Stimulated activated CD4-positive, alpha-beta T cell treated with anti-CD3 and anti-CD28 coated beads, TNF-alpha, amount 100 ng/mL, for 4 hours (primary cell): ENCODE data around the gene SERINC1.

Source experiments
- DNase-seq, 3 experiments: peaks; one replicate each; pipeline ENCODE4 v3.0.0-alpha.2; 2020; ENCODE audit warnings: low read depth in 3 of 3

The SERINC1 gene

DNA sequence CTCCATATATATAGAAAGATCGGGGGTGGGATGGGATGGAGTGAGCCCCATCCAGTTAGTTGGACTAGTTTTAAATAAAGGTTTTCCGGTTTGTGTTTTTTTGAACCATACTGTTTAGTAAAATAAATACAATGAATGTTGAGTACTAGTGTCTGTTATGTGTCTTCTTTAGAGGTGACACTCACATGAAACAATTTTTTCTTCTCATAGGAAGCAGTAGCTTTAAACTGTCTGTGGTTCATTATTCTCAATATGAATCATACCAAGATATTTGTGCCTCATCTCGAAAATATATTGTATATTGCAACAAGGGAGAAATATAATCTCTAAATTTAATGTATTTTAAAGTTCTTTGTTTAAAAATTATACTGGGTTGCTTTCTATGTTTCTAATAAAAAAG, 38.8 kb downstream of the SERINC1 start:
- DNase-seq: no peak

DNA sequence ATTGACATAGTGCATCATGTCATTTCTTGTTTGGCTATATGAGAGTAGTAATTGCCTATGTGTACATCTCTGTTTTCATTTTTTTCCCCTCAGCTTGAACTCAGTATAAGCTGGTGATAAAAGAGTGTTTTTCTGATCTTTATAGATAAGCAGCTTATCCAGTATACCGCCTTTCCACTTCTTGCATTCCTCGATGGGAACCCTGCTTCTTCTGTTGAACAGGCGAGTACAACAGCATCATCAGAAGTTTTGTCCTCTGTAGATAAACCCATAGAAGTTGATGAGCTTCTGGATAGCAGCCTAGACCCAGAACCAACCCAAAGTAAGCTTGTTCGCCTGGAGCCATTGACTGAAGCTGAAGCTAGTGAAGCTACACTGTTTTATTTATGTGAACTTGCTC, 39.8 kb downstream of the SERINC1 start:
- DNase-seq: no peak

DNA sequence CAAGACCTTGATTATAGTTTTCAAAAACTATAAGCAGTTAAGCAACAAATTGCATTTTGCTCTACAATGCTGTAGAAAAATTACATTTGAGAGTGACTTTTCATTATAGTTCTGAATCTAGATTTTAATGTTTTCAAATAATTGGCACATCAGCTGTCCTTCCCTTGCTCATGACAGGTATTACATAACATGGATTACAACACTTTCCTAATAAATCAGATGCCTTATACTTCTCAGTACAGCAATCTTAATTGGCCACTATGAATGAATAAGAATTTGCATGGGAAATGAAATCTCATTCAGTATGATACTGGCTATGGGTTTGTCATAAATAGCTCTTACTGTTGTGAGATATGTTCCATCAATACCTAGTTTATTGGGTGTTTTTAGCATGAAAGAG, 42.3 kb downstream of the SERINC1 start:
- DNase-seq: no peak

DNA sequence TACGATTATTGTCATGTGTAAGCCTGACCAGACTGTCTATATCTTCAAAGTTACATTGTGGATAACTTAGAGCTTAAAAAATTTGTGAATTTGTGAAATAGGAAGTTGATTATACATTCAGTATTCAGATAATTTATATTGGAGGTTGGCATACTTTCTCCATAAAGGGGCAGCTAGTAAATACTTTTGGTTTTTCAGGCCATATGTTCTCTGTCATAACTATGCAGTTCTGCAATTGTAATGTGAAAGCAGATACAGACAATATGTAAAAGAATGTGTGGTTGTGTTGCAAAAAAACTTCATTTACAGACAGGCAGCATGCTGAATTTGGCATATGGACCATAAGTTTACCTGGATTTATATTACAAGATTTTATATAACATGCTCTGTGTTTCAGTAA, 42.8 kb downstream of the SERINC1 start:
- DNase-seq: no peak

DNA sequence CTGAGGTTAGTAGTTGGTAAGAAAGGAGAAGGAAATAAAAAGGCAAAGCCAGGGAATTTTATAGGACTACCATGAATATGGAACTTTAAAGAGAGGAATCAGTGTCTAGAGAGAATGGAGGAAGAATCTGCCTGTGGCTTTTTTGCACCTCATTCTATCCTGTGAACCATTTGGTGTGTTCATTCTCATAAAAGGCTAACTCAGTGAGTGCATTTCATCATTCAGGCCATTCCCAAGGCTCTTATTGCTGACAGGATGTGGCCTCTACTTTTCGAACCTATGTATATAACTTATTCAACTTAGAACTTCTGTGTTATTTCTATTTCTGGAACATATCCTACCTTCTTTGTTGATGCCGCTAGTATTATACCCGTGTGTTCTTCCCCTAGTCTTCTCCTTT, 45.0 kb downstream of the SERINC1 start:
- DNase-seq: no peak

DNA sequence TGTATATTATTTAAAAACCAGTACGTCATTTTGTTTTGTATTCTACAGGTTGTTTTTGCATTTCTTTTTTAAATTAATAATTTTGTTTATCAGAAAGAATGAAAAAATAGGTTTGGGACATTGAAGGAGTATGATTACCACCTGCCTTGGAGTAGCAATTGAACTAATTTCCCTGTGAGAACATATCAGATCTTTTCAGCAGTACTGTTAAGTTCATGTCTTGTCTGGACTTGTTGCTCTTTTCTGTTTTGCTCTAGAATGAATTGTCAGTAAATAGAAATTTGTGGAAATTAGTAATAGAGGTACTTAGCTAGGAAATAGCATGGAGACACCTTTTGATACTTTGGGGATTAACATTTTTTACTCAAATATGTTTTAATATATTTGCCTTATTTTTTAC, 47.9 kb downstream of the SERINC1 start:
- DNase-seq: no peak

DNA sequence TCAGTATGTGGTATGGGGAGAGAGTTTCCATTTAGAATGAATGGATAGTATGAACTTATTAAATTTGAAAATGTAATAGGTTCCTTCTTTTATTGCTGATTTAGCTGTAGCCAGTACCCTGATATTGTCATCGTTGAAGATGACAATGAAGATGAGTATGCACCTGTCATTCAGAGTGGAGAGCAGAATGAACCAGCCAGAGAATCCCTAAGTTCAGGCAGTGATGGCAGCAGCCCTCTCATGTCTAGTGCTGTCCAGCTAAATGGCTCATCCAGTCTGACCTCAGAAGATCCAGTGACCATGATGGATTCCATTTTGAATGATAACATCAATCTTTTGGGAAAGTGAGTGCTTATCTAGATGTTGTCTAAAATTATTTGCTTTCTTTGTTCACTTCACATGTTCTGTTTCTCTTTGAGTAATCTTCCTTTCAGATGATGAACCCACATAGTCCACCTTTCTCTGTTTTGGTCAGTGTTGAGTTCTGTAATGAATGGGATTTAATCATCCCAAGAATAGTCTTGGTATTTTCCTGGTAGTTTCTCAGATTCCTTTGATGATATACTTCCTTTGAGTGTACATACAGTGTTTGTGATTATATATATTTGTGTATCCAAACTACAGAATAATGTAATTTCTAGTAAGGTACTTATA, 48.9 kb downstream of the SERINC1 start:
- DNase-seq: no peak

DNA sequence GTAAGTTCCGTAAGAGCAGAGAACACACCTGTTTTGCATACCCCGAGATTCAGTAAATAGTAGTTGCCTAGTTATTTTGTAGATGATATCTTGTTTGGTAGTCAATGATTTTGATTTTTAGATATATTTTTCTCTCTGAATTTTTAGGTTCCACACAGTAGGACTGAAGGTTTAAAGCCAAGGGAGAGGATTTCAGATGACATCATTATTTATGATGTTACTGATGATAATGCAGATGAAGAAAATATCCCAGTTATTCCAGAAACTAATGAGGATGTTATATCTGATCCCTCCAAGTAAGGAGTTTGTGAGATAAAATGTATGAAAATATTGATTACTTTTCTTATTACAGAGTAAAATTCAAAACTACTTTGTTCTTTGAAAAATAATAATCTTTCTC, 49.6 kb downstream of the SERINC1 start:
- DNase-seq: no peak

DNA sequence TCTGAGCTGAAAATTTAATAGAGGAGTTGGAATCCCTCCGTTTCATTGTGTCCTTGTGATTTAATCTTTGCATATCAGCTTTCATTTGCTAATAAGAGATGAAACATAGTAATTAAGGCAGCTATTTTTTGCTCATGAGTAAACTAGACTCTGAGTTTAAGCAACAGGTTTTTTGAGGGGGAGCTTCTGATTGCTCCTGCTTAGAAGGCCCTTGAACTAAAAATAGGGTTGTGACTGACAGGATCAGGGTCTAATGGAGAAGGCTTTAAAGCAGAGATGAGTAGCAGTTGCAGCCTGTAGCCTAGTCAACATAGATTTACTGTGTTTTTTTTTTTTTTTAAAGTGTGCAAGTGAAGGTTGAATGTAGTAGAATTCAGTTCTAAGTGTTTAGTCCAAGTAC, 54.8 kb downstream of the SERINC1 start:
- no peak for DNase-seq

DNA sequence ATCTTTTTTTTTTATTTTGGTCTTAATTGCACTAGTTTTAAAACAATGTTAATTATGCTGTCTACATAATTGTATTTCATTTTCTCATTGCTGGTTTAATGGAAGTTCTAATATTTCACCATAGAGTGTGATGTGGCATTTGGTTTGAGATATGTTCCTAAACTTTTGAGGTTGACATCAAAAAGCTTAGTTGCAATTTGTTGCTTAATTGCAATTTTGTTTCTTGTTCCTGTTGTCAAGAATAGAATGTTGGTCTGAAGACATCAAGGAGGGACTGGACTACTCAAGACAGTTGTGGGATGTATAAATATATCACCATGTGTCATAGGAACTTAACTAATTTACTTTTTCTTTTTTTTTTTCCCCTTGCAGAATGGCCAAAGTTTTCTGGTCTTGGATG, 59.6 kb downstream of the SERINC1 start:
- no peak for DNase-seq

DNA sequence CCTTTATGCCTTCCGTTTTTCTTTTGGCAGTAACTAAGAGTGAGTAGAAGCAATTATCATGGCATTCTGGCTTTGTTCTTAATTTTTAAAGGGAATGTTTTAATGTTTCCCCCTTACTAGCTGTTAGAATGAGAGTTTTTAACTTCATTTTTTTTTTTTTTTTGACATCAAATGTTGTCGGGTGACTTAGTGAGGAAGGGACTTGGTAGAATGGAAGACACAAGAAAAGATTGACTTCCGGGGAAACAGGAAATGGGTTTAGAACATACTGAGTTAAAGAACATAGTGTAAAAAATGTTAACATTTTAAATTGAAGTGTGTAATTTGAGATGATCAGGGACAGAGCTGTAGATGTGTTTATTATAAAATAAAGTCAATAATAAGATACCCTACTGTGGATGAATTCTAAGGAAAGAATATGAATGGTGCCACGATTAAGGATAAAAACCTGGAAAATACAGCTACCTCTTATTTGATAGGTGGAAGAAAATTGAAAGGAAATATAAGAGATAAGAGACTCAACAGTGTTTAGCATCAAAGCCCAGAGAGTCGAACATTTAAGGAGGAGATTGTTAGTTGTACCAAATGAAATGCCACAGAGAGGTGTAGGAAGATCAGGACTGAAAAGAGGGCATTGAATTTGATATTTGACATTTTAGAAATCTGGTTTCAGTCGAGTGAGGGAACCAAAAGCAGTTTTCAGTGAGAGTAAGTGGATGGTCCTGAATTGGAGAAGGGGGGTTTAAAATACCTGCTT, 62.7 kb downstream of the SERINC1 start:
- no peak for DNase-seq

DNA sequence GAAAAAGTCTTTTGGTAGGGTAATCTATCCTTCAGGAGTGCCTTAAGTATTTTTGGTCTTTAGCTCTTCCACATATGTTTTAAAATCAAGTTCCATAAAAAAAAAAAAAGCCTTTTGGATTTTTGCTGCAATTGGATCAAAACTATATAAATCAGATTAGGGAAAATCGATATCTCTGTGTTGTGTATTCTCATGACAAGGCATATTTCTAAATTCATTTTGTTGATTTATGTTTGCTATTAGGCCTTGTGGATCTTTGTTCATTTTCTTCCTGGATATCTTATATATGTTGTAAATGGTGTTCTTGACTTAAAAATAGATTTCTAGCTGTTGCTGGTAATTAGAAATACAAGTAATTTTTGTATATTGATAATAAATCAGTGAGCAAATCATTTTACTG, 63.4 kb downstream of the SERINC1 start:
- no peak for DNase-seq

DNA sequence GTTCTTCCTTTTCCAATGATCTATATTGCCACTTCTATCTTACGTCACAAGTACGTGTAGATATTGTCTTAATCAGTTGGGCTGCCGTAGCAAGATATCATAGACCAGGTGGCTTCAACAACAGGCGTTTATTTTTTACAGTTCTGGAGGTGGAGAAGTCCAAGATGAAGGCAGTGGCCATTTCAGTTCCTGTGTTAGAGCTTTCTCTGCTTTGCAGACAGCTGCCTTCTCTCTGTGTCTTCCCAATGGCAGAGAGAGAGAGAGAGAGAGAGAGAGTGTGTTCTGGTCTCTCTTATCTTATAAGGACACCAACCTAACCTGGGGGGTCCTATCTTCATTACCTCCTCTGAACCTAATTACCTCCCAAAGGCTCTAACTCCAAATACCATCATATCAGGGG, 63.9 kb downstream of the SERINC1 start:
- DNase-seq: no peak

DNA sequence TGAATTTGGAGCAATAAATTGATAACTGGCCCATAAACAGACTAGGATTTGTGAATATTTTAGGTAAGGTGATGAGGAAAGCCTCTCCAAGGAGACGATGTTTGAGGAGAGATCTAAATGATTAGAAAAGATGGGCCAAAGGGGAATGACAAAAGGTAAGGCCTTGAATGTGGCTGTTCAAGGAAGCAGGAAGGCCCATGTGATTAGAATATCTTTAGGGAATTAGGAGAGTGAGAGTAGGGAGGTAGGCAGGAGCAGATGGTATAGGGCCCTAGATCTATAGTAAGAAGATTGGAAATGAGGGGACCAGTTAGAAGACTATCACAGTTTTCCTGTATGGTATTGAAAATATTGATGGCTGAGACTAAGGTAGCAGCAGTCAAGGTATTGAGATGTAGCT, 65.4 kb downstream of the SERINC1 start:
- DNase-seq: no peak

DNA sequence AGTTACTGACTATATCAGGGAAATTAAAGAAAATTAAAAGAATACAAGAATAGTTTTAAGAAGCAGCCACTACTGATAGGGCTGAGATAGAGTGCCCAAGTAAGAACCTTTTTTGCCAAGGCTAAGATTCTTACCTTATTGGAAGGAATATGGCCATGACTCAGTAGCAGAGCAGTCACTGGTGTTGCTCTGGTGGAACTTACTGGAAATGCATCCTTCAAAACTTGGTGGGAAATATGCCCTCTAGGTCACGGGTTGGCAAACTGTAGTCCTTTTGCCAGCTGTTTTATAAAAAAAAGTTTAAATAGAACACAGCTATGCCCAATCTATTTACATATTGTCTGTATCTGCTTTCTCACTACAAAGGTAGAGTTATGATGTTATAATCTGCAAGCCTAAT, 66.2 kb downstream of the SERINC1 start:
- no peak for DNase-seq

DNA sequence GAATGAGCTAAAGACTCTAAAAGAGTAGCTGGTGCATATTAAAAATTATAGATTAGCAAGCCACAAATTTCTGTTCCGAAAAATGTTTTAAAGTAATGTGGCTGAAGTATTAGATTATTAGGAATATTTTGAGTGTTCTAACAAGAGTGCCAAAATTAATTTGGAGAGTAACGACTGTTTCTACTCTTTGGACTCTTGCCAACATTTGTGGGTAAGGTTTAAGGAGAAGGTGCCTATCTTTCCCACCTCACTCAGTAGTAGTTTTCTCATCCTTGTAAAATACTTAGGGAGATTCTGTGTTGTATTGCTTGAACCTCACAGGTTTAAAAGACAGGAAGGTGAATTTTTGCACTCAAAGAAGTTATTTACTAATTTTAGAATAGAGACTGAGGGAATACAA, 67.2 kb downstream of the SERINC1 start:
- DNase-seq: no peak

DNA sequence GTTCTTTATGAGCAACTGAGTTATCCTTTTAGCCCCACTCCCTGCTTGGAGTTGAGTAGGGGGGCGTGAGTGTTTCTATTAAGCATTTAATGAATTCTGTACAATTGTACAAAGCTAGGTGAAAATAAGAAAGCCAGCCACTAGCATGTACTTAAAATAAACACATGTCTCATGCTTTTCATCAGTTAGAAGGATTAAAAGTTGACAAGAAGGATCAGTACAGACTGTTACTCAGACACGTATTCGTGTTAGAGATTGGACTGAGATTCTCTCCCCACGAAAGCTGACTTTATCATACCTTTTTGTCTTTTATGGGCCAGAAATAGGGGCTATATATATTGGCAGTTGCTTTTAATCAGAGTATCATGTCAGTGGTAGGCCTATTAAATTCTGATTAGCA, 70.5 kb downstream of the SERINC1 start:
- DNase-seq: no peak

DNA sequence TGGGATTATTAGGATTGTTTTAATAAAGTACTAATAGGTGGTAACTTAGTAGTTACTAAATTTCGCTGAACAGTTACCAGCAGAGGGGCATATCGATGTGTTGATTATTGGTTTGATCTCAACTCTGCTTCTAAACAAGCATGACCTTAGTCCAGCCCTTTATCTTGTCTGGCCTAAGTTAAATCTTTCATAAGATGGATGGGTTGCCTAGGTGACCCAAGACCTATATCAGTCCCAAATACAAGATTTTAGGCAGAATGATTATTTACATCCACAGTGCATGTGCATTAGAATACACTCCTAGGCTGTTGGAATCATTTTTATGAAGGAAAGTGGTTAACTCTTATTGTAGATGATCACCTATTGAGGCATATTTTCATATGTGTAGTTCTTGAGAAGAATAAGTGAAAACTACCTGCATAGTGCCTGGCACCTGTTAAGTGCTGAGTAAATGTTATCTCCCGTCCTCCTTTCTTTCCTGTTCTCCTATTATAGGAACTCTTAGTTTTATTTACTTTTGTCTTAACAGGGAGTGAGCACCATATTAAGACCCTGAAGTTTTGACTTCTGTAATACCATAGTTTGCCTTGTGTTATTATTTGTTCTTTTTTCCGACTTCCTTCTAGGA, 71.0 kb downstream of the SERINC1 start:
- DNase-seq: no peak

DNA sequence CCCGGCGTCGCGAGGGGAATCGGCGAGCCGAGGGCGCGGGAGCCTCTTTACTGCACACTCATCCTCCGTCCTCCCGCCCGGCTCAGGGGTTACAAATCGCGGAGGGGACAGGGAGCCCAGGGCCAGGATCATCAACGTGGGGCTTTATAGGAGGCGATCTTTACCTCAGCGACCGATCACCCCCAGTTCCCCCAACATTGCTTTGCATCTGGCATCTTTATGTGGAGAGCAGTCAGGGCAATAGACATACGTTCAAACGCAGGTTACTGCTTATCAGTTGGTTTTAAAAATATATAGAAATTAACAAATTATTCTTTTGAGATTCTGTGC, 71.5 kb downstream of the SERINC1 start:
- DNase-seq: no peak

DNA sequence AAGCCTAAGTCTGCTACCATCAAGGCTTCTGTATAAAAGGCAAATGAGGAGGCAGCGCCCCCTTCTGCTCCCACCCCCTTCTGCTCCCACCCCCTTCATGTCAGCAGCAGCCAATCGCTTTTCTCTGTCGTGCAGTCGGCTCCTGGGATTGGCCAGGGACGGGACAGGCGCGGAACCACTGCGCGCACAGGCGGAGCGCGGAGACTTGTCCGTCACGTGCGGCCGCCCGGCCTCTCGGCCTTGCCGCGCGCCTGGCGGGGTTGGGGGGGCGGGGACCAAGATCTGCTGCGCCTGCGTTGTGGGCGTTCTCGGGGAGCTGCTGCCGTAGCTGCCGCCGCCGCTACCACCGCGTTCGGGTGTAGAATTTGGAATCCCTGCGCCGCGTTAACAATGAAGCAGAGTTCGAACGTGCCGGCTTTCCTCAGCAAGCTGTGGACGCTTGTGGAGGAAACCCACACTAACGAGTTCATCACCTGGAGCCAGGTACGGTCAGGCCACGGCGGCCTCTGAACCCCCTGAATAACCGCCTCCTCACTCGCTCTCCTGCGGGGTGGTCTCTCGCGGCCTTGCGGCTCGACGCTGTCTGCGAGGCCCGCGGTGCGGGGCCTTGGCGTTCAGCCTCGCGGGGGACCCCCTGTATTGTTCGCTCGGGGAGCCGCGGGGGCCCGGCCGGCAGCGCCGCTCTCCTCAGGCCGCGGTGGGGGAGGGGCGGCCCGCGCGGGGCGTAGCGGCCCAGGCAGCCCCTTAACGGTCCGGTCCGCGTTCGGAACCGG, 72.1 kb downstream of the SERINC1 start, which contains the start of gene HSF2:
Gene HSF2 (plus strand): TSS at position 305 of the 773 bp plus-strand sequence. CDS start 86 bp downstream, at position 391.
- DNase-seq: peak; percentile 68 to 89 (median 86)

DNA sequence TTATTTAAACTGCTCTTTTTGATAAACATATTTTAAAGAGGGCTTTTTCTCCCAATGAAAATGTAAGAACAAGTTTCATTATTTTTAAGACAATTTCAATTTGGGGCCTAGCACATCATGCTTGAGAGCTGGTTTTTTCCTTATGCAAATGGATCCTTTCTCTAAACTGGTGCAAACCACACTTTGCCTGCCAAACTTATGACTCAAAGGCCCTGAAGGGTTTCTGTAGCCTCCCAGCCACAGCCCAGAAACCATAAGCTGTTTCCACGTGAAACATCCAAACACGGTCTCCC, 72.6 kb downstream of the SERINC1 start:
- DNase-seq: no peak

DNA sequence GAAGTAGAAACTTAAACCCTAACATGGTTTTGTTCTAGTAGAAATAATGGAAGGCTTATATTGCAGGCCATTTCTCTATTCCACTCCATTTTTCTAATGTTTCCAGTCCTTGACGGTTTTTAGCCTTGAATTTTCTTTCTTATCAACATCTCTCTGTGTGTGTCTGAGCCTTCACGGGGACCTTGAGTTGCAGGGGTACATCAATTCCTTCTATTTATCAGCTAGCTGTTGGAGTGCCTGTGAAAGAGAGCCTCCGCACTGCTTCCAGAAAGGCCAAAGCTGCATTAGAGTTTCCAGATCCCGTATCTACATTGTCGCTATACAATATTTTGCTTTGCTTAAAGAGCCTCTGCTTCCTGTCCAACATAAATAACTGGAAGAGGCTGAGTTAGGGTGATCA, 77.6 kb downstream of the SERINC1 start:
- DNase-seq: no peak
